ENCODE data around the gene SOX12.

Gene SOX12

GRCh38 chr20:325045-325888, at the start of gene SOX12:
SOX12 (plus strand) TSS chr20:325552; CDS start chr20:325925, 373 bp downstream.
- peak; percentile 95 for DNase-seq

- no peak for DNase-seq
Measured at GRCh38 chr20:275791-276190, 49.6 kb upstream of the SOX12 start.

GRCh38 chr20:276620-277495, 48.5 kb upstream of the SOX12 start:
- no peak for DNase-seq

GRCh38 chr20:277496-277781, 47.9 kb upstream of the SOX12 start:
- no peak for DNase-seq

GRCh38 chr20:278181-278580, 47.2 kb upstream of the SOX12 start:
- DNase-seq = no peak

- DNase-seq = peak; percentile 65
Measured at GRCh38 chr20:278607-279571, 46.5 kb upstream of the SOX12 start.

- no peak for DNase-seq
Measured at GRCh38 chr20:284172-284571, 41.2 kb upstream of the SOX12 start.

GRCh38 chr20:286508-286907, 38.8 kb upstream of the SOX12 start:
- no peak for DNase-seq

- no peak for DNase-seq
Measured at GRCh38 chr20:288956-289692, 36.2 kb upstream of the SOX12 start.

GRCh38 chr20:289693-290083, 35.7 kb upstream of the SOX12 start:
- DNase-seq = no peak

GRCh38 chr20:290084-290831, 35.1 kb upstream of the SOX12 start, which contains the start of gene C20orf96:
C20orf96 (minus strand) TSS chr20:290750; CDS start chr20:290610, 140 bp downstream.
- DNase-seq = peak; percentile 89

GRCh38 chr20:294602-295001, 30.8 kb upstream of the SOX12 start:
- DNase-seq = no peak

GRCh38 chr20:295804-296203, 29.5 kb upstream of the SOX12 start:
- DNase-seq = no peak

GRCh38 chr20:297098-297924, 28.0 kb upstream of the SOX12 start, which contains the start of gene ZCCHC3:
ZCCHC3 (plus strand) TSS chr20:297570; CDS start chr20:297587, 17 bp downstream.
- peak; percentile 85 for DNase-seq

GRCh38 chr20:297925-298775, 27.2 kb upstream of the SOX12 start:
- peak; percentile 50 for DNase-seq

GRCh38 chr20:298776-299391, 26.5 kb upstream of the SOX12 start:
- no peak for DNase-seq

GRCh38 chr20:300345-300990, 24.9 kb upstream of the SOX12 start:
- no peak for DNase-seq
